GM12878 (cell line): ENCODE data around the gene SERPINE2. TPM values are rescaled to one million over a fixed set of nuclear protein-coding genes. Genes with fewer than 3 reads are reported as not detected.

Experiments used
- ATAC-seq: fragments of 200-7000 bp; cut with Tn5 transposase; 3 replicates; pipeline ENCODE4 v1.9.1; 2020; ENCODE audit warnings: mild to moderate bottlenecking, moderate library complexity
- BruUV-seq: library from RNA; stranded (reverse); fragments of 400-500 nt; replicated peaks from 2 replicates; lab custom pipeline; 2021; lab: Mats Ljungman, UMichigan
- CTCF ChIA-PET: fragments of 300-600 bp; sonication (Branson Sonifier 250); formaldehyde crosslinking; extraction: SDS; loops from one replicate; lab custom pipeline; 2021; ENCODE audit warnings: inconsistent platforms; lab: Yijun Ruan, JAX
- POLR2A ChIA-PET: fragments of 350-600 bp; formaldehyde crosslinking; extraction: SDS; loops from one replicate; lab custom pipeline; 2021; ENCODE audit warnings: inconsistent platforms; lab: Charles Lee
- RAD21 ChIA-PET: fragments of 300-600 bp; sonication (Branson Sonifier 250); formaldehyde crosslinking; loops from one replicate; lab custom pipeline; 2023; ENCODE audit warnings: antibody characterized with exemption; ENCODE audit not compliant: unreplicated experiment; lab: Charles Lee
- SMC1A ChIA-PET: fragments of 300-600 bp; sonication (Branson Sonifier 250); formaldehyde crosslinking; loops from one replicate; lab custom pipeline; 2023; ENCODE audit not compliant: unreplicated experiment, uncharacterized antibody; lab: Charles Lee
- DNase-seq: peaks from one replicate; pipeline ENCODE4 v3.0.0-alpha.2; 2011; ENCODE audit warnings: low read depth, low spot score
- FAIRE-seq: peaks from 3 replicates; lab custom pipeline; 2011; peaks lifted over from hg19 to GRCh38; lab: Jason Lieb, UNC
- H2AFZ ChIP-seq: 2 replicates; pipeline ENCODE4 v1.6.0; 2011; ENCODE audit warnings: low read depth, low read length, control low read depth; ENCODE audit not compliant: control insufficient read depth
- H3K27ac ChIP-seq: 2 replicates; pipeline ENCODE4 v1.5.1; 2011; ENCODE audit warnings: control low read depth; ENCODE audit not compliant: control insufficient read depth, insufficient read depth
- H3K27me3 ChIP-seq, 2 experiments: replicated peaks in 1 of 2; 2 replicates each; pipeline versions ENCODE4 v1.6.0 to v1.6.1; 2011; ENCODE audit warnings: low read length in 1 of 2; ENCODE audit not compliant: control insufficient read depth in 2 of 2, insufficient read depth in 2 of 2
- H3K36me3 ChIP-seq, 2 experiments: 2 replicates each; pipeline ENCODE4 v1.5.1; 2011; ENCODE audit warnings: low read length in 1 of 2; ENCODE audit not compliant: control insufficient read depth in 2 of 2, insufficient read depth in 2 of 2
- H3K4me1 ChIP-seq: 2 replicates; pipeline ENCODE4 v1.6.1; 2011; ENCODE audit warnings: mild to moderate bottlenecking, low read length, moderate library complexity, mixed read lengths; ENCODE audit not compliant: control insufficient read depth, insufficient read depth
- H3K4me2 ChIP-seq: 2 replicates; pipeline ENCODE4 v1.6.0; 2011; ENCODE audit warnings: control low read depth; ENCODE audit not compliant: control insufficient read depth, insufficient read depth
- H3K4me3 ChIP-seq: fragments of 200-600 bp; sonication (generic); 2 replicates; pipeline ENCODE4 v1.5.1; 2016
- H3K79me2 ChIP-seq: 2 replicates; pipeline ENCODE4 v1.6.0; 2011; ENCODE audit warnings: low read length; ENCODE audit not compliant: control insufficient read depth, insufficient read depth
- H3K9ac ChIP-seq: 2 replicates; pipeline ENCODE4 v1.8.0; 2011; ENCODE audit warnings: low read length, control low read depth, mixed read lengths; ENCODE audit not compliant: control insufficient read depth, insufficient read depth
- H3K9me3 ChIP-seq: replicated peaks from 3 replicates; pipeline ENCODE4 v1.5.1; 2011; ENCODE audit warnings: mild to moderate bottlenecking, low read length; ENCODE audit not compliant: control insufficient read depth, insufficient read depth
- H4K20me1 ChIP-seq: 2 replicates; pipeline ENCODE4 v1.6.0; 2011; ENCODE audit not compliant: control insufficient read depth, insufficient read depth
- CEBPB ChIP-seq, 2 experiments: fragments of 150-350 bp in 1 of 2; IDR thresholded peaks; 2 replicates each; pipeline ENCODE4 v1.6.1; 2012 to 2014; ENCODE audit warnings: low read depth in 2 of 2, low read length in 2 of 2, borderline replicate concordance in 1 of 2, inconsistent platforms in 1 of 2
- CHD1 ChIP-seq: IDR thresholded peaks from 2 replicates; pipeline ENCODE4 v1.6.1; 2012; ENCODE audit warnings: low read depth, low read length, improper control_type of control experiment
- CREM ChIP-seq: IDR thresholded peaks from 2 replicates; pipeline ENCODE4 v1.6.1; 2014; ENCODE audit warnings: antibody characterized with exemption, low read depth
- EGR1 ChIP-seq, 2 experiments: IDR thresholded peaks; 1 replicate in 1 of 2; 2 replicates in 1 of 2; pipeline ENCODE4 v1.6.1; 2011 to 2012; ENCODE audit warnings: low read depth in 2 of 2, low read length in 2 of 2, borderline replicate concordance in 1 of 2, mild to moderate bottlenecking in 1 of 2, moderate library complexity in 1 of 2
- EP300 ChIP-seq, 2 experiments: fragments of 150-350 bp in 1 of 2; IDR thresholded peaks; 2 replicates each; pipeline ENCODE4 v1.6.1; 2011 to 2012; ENCODE audit warnings: low read depth in 2 of 2, low read length in 2 of 2, borderline replicate concordance in 1 of 2, improper control_type of control experiment in 1 of 2, inconsistent platforms in 1 of 2; ENCODE audit not compliant: control insufficient read depth in 1 of 2
- NFYB ChIP-seq: IDR thresholded peaks from 2 replicates; pipeline ENCODE4 v1.6.1; 2011; ENCODE audit warnings: low read depth, mild to moderate bottlenecking, low read length, improper control_type of control experiment, moderate library complexity; ENCODE audit not compliant: insufficient read depth
- POLR2AphosphoS5 ChIP-seq: IDR thresholded peaks from 2 replicates; pipeline ENCODE4 v1.6.1; 2011; ENCODE audit warnings: mild to moderate bottlenecking, low read length, inconsistent platforms
- RAD21 ChIP-seq: IDR thresholded peaks from 2 replicates; pipeline ENCODE4 v1.6.1; 2011; ENCODE audit warnings: mild to moderate bottlenecking, low read depth, low read length, moderate library complexity; ENCODE audit not compliant: insufficient read depth
- SUZ12 ChIP-seq: fragments of 200-600 bp; sonication (generic); IDR thresholded peaks from one replicate; pipeline ENCODE4 v1.6.1; 2018; ENCODE audit warnings: antibody characterized with exemption, mild to moderate bottlenecking; ENCODE audit not compliant: unreplicated experiment
- WGBS: methylation state at CpG from one replicate; pipeline ENCODE4 v1.1.6; 2016; ENCODE audit warnings: low lambda C conversion rate; ENCODE audit not compliant: insufficient replicate concordance, insufficient coverage; ENCODE audit errors: missing lambda C conversion rate; 5-methylcytosine and 5-hydroxymethylcytosine counted together
- in situ Hi-C: fragments of 300-500 bp; cut with MboI; formaldehyde crosslinking; loops from 9 replicates; pipeline ENCODE4 v1.14.3; 2018; ENCODE audit warnings: mixed read lengths
- intact Hi-C: fragments of 100-400 bp; cut with micrococcal nuclease; formaldehyde crosslinking; loops from one replicate; pipeline ENCODE4 v1.14.2; 2022; ENCODE audit not compliant: unreplicated experiment
- polyA plus RNA-seq, 11 experiments: library from polyadenylated mRNA; depleted of rRNA in 4 of 11; unstranded in 6 of 11; stranded (reverse) in 5 of 11; fragments of >200 nt; fragmentation: Nextera tagmentation in 4 of 11; fragmentation: Illumina TruSeq in 1 of 11; extraction: Ambion mirVana in 4 of 11; extraction: Trizol in 1 of 11; gene quantifications; 1 replicate in 1 of 11; 2 replicates in 10 of 11; pipeline versions ENCODE4 v1.2.1 to v1.2.3, GENCODE V29; 2011 to 2016; ENCODE audit warnings: inconsistent platforms in 2 of 11, missing spikeins in 2 of 11, low read depth in 1 of 11
- total RNA-seq, 4 experiments: library from RNA; depleted of rRNA in 3 of 4; stranded (reverse); fragments of >200 nt in 3 of 4; fragmentation: Illumina TruSeq in 1 of 4; extraction: Trizol in 1 of 4; gene quantifications; 2 replicates each; pipeline versions ENCODE4 v1.2.1 to v1.2.3, GENCODE V29; 2013 to 2021
- TF ChIP-seq, protein P1 (sequence below): fragments of 450-650 bp; formaldehyde crosslinking; IDR thresholded peaks from 2 replicates; pipeline ENCODE4 v1.5.0; 2022; ENCODE audit warnings: mild to moderate bottlenecking, missing genetic modification characterization
- TF ChIP-seq, protein P2 (sequence below): IDR thresholded peaks from 2 replicates; pipeline ENCODE4 v1.6.1; 2011; ENCODE audit warnings: mild to moderate bottlenecking, low read depth, low read length, moderate library complexity; ENCODE audit not compliant: insufficient replicate concordance
- TF ChIP-seq, protein P3 (sequence below): fragments of 450-650 bp; IDR thresholded peaks from 2 replicates; pipeline ENCODE4 v1.6.1; 2017; ENCODE audit warnings: low read depth, mild to moderate bottlenecking, moderate library complexity
- TF ChIP-seq, protein P4 (sequence below): fragments of 450-650 bp; IDR thresholded peaks from 2 replicates; pipeline ENCODE4 v1.6.1; 2017; ENCODE audit warnings: mild to moderate bottlenecking, moderate library complexity

SERPINE2 gene
- total and polyA plus RNA-seq, 10 of the 15 experiments (the other 5 are each of a cell fraction or from before 2014, with no cell fraction given): 0.18 to 1.7 (median 0.39) TPM

DNA sequence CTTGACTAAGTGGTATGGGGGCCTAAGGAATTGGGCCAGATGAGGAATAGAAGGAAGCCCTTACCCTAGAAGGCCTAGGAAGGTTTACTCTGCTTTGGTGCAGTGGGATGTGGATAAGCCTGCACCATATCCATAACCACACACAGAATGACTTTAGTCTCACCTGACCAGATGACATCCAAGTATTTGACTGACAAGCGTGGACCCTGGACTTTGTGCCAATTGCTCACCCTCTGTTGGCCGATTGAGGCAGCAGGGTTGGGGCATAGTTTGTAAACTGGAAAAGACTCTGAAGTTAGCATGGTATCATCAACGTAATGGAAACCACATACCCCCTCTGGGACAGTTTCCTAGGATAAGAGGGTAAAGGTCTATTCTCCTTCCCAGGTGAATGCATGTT, 36.5 kb upstream of the SERPINE2 start:
- 37% methylated on average over 3 of the region's 3 CpGs for WGBS
- FAIRE-seq (no peak), ATAC-seq (no peak), DNase-seq (no peak)
- Histone ChIP-seq H3K4me1 (no peaks in the 10 kb centered on the region), H3K36me3 (no peaks in the 10 kb centered on the region), H3K9ac (no peak overlapping the region), H3K4me3 (no peak overlapping the region), H3K4me2 (no peak overlapping the region)
- ChIA-PET RAD21 (no interaction called here), SMC1A (no interaction called here)
- no peak for TF ChIP-seq SUZ12
- TF ChIP-seq POLR2AphosphoS5: no peak
- TF ChIP-seq, protein P1, sequence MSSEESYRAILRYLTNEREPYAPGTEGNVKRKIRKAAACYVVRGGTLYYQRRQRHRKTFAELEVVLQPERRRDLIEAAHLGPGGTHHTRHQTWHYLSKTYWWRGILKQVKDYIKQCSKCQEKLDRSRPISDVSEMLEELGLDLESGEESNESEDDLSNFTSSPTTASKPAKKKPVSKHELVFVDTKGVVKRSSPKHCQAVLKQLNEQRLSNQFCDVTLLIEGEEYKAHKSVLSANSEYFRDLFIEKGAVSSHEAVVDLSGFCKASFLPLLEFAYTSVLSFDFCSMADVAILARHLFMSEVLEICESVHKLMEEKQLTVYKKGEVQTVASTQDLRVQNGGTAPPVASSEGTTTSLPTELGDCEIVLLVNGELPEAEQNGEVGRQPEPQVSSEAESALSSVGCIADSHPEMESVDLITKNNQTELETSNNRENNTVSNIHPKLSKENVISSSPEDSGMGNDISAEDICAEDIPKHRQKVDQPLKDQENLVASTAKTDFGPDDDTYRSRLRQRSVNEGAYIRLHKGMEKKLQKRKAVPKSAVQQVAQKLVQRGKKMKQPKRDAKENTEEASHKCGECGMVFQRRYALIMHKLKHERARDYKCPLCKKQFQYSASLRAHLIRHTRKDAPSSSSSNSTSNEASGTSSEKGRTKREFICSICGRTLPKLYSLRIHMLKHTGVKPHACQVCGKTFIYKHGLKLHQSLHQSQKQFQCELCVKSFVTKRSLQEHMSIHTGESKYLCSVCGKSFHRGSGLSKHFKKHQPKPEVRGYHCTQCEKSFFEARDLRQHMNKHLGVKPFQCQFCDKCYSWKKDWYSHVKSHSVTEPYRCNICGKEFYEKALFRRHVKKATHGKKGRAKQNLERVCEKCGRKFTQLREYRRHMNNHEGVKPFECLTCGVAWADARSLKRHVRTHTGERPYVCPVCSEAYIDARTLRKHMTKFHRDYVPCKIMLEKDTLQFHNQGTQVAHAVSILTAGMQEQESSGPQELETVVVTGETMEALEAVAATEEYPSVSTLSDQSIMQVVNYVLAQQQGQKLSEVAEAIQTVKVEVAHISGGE (CRISPR knock-in tag): no peak
- no peak for TF ChIP-seq EP300 (IDR thresholded peaks at IDR 0.05; ENCODE audit: borderline replicate concordance in 1 of 2, control insufficient read depth in 1 of 2, low read depth in 2 of 2, low read length in 2 of 2)
- no peak for TF ChIP-seq RAD21
- TF ChIP-seq, protein P2, sequence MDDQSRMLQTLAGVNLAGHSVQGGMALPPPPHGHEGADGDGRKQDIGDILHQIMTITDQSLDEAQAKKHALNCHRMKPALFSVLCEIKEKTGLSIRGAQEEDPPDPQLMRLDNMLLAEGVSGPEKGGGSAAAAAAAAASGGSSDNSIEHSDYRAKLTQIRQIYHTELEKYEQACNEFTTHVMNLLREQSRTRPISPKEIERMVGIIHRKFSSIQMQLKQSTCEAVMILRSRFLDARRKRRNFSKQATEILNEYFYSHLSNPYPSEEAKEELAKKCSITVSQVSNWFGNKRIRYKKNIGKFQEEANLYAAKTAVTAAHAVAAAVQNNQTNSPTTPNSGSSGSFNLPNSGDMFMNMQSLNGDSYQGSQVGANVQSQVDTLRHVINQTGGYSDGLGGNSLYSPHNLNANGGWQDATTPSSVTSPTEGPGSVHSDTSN: no peak
- TF ChIP-seq, protein P3, sequence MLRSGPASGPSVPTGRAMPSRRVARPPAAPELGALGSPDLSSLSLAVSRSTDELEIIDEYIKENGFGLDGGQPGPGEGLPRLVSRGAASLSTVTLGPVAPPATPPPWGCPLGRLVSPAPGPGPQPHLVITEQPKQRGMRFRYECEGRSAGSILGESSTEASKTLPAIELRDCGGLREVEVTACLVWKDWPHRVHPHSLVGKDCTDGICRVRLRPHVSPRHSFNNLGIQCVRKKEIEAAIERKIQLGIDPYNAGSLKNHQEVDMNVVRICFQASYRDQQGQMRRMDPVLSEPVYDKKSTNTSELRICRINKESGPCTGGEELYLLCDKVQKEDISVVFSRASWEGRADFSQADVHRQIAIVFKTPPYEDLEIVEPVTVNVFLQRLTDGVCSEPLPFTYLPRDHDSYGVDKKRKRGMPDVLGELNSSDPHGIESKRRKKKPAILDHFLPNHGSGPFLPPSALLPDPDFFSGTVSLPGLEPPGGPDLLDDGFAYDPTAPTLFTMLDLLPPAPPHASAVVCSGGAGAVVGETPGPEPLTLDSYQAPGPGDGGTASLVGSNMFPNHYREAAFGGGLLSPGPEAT: no peak
- TF ChIP-seq CREM: no peak
- TF ChIP-seq NFYB: no peak
- TF ChIP-seq CHD1: no peak
- TF ChIP-seq CEBPB (IDR thresholded peaks at IDR 0.05; ENCODE audit: borderline replicate concordance in 1 of 2, low read depth in 2 of 2, low read length in 2 of 2): no peak
- TF ChIP-seq, protein P4, sequence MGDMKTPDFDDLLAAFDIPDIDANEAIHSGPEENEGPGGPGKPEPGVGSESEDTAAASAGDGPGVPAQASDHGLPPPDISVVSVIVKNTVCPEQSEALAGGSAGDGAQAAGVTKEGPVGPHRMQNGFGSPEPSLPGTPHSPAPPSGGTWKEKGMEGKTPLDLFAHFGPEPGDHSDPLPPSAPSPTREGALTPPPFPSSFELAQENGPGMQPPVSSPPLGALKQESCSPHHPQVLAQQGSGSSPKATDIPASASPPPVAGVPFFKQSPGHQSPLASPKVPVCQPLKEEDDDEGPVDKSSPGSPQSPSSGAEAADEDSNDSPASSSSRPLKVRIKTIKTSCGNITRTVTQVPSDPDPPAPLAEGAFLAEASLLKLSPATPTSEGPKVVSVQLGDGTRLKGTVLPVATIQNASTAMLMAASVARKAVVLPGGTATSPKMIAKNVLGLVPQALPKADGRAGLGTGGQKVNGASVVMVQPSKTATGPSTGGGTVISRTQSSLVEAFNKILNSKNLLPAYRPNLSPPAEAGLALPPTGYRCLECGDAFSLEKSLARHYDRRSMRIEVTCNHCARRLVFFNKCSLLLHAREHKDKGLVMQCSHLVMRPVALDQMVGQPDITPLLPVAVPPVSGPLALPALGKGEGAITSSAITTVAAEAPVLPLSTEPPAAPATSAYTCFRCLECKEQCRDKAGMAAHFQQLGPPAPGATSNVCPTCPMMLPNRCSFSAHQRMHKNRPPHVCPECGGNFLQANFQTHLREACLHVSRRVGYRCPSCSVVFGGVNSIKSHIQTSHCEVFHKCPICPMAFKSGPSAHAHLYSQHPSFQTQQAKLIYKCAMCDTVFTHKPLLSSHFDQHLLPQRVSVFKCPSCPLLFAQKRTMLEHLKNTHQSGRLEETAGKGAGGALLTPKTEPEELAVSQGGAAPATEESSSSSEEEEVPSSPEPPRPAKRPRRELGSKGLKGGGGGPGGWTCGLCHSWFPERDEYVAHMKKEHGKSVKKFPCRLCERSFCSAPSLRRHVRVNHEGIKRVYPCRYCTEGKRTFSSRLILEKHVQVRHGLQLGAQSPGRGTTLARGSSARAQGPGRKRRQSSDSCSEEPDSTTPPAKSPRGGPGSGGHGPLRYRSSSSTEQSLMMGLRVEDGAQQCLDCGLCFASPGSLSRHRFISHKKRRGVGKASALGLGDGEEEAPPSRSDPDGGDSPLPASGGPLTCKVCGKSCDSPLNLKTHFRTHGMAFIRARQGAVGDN: no peak
- no peak for TF ChIP-seq EGR1 (IDR thresholded peaks at IDR 0.05; ENCODE audit: borderline replicate concordance in 1 of 2, low read depth in 2 of 2, low read length in 2 of 2)
- TF ChIP-seq, all 136 proteins: peak for 0
- CTCF ChIA-PET: no interaction called here
- Histone ChIP-seq H2AFZ (no peak overlapping the region), H3K79me2 (no peaks in the 10 kb centered on the region), H3K9me3 (no peaks in the 10 kb centered on the region; the same call in 2 of the 3 replicates), H4K20me1 (no peaks in the 10 kb centered on the region), H3K27me3 (peaks cover 0 to 2% of the 10 kb centered on the region in 2 experiments; a peak in 1 of 4 replicates), H3K27ac (no peak overlapping the region)
- BruUV-seq: no TSS peak
- in situ Hi-C loops: no loop called here
- intact Hi-C loops: no loop called here
- POLR2A ChIA-PET: no interaction called here
